ENCODE results near the gene GHRHR.

The GHRHR gene

DNA sequence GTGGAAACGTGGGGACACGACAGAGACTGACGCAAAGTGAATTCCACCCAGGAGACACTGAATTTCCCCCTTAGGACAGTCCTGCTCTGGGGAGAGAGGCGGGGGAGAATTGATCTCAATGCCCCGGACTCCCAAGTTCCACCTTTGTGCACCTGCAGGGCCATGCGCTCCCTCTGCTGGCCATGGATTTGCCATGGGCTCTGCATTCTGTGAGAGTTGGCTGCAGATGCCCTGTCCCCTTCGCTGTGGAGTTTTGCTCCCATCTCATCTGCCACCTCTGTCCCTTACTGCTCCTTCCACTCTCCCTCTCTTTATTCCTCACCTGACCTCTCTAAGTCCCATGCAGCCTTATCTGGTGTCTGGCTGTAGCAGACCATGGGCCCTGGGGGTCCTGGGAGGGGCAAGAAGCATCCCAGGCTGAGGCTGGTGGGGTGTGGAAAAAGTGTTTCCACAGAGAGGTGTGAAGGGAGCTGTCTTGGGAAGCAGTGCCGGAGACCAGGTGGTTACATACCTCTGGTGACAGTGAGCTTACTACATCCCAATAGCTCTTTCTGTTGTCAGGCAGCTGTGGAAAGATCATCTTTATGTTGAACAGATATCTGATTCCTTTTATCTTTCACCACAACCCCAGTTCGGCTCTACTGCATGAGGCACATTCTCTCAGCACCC, 14.3 kb downstream of the GHRHR start:
- no peaks in the 10 kb centered on the region for H3K36me3 ChIP-seq (ENCODE audit: control insufficient read depth, low read length)

DNA sequence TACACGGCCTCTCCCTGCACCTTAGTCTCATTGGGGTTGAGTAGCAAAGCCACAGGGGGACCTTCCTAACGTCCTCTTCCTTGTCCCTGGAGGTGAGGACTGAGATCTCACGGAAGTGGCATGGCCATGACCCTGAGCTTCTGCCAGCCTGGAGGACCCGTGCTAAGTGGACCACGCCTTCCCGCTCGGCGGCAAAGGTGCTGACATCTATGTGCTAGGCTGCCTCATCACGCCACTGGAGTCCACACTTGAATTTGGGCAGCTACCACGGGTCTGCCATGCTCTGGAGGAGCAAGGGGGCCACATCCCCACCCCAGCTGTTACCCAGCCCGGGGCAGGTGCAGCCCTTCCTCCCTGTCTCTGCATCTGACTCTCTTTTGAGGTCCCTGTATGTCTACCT, 15.3 kb downstream of the GHRHR start:
- Histone ChIP-seq H3K9me3 (ENCODE audit: control insufficient read depth, insufficient read depth, low read length) (no peaks in the 10 kb centered on the region), H3K27me3 (ENCODE audit: control insufficient read depth, low read length) (no peaks in the 10 kb centered on the region), H3K36me3 (ENCODE audit: control insufficient read depth, low read length) (no peaks in the 10 kb centered on the region), H3F3A (ENCODE audit: control insufficient read depth, insufficient read depth) (no peaks in the 10 kb centered on the region), H3K4me2 (ENCODE audit: low read length) (no peak overlapping the region), H3K4me1 (ENCODE audit: control insufficient read depth, low read length) (peaks cover 10% of the 10 kb centered on the region), H3K4me3 (ENCODE audit: low read length) (no peak overlapping the region), H4K20me1 (ENCODE audit: control insufficient read depth, insufficient read depth, low read depth, low read length) (no peaks in the 10 kb centered on the region; the same call in 1 of the 2 replicates), H3K79me2 (ENCODE audit: control insufficient read depth, low read length) (no peaks in the 10 kb centered on the region), H3K9me2 (replicated peaks; ENCODE audit: control insufficient read depth, low read length) (no peaks in the 10 kb centered on the region), H3K27ac (ENCODE audit: low read depth, low read length) (no peak overlapping the region)
- TF ChIP-seq, protein P1, sequence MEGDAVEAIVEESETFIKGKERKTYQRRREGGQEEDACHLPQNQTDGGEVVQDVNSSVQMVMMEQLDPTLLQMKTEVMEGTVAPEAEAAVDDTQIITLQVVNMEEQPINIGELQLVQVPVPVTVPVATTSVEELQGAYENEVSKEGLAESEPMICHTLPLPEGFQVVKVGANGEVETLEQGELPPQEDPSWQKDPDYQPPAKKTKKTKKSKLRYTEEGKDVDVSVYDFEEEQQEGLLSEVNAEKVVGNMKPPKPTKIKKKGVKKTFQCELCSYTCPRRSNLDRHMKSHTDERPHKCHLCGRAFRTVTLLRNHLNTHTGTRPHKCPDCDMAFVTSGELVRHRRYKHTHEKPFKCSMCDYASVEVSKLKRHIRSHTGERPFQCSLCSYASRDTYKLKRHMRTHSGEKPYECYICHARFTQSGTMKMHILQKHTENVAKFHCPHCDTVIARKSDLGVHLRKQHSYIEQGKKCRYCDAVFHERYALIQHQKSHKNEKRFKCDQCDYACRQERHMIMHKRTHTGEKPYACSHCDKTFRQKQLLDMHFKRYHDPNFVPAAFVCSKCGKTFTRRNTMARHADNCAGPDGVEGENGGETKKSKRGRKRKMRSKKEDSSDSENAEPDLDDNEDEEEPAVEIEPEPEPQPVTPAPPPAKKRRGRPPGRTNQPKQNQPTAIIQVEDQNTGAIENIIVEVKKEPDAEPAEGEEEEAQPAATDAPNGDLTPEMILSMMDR (IDR thresholded peaks at IDR 0.05; ENCODE audit: low read depth, low read length, poor library complexity, severe bottlenecking), result no peak
- TF ChIP-seq EZH2phosphoT487 (IDR thresholded peaks at IDR 0.05; ENCODE audit: borderline replicate concordance, low read length), result no peak

More for the DNA sequence above, 14.3 kb downstream of the GHRHR start:
- no peaks in the 10 kb centered on the region for H3K79me2 ChIP-seq (ENCODE audit: control insufficient read depth, low read length)
- H3K9me2 ChIP-seq (replicated peaks; ENCODE audit: control insufficient read depth, low read length), result no peaks in the 10 kb centered on the region
- TF ChIP-seq, protein P1 (IDR thresholded peaks at IDR 0.05; ENCODE audit: low read depth, low read length, poor library complexity, severe bottlenecking), result peak; percentile 57
- no peak for TF ChIP-seq EZH2phosphoT487 (IDR thresholded peaks at IDR 0.05; ENCODE audit: borderline replicate concordance, low read length)
- H4K20me1 ChIP-seq (ENCODE audit: control insufficient read depth, insufficient read depth, low read depth, low read length), result no peaks in the 10 kb centered on the region; the same call in 1 of the 2 replicates
- H3F3A ChIP-seq (ENCODE audit: control insufficient read depth, insufficient read depth), result no peaks in the 10 kb centered on the region
- H3K9me3 ChIP-seq (ENCODE audit: control insufficient read depth, insufficient read depth, low read length), result no peaks in the 10 kb centered on the region
- H3K4me2 ChIP-seq (ENCODE audit: low read length), result no peak overlapping the region
- peaks cover 10% of the 10 kb centered on the region for H3K4me1 ChIP-seq (ENCODE audit: control insufficient read depth, low read length)
- no peaks in the 10 kb centered on the region; the same call in 1 of the 2 replicates for H3K27me3 ChIP-seq (ENCODE audit: control insufficient read depth, low read length)
- H3K27ac ChIP-seq (ENCODE audit: low read depth, low read length), result no peak overlapping the region
- no peak overlapping the region for H3K4me3 ChIP-seq (ENCODE audit: low read length)

DNA sequence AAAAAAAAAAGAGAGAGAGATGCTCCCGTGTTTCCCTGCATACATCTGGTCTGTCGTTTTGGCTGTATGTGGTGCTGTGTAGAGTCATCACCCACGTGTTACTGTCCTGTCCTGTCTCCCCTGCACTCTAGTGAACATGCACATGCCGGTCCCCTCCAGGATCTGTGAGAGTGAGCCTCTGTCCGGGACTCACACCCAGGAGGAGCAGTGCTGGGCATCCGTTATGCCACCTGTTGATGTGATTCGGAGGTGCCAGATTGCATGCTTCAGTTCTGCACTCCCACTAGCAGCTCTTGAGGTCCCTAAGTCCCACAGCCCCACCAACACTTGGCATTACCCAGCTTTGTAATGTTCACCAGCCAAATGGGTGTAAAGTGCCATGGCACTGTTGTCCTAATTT, 16.4 kb downstream of the GHRHR start:
- Histone ChIP-seq H3K9me3 (ENCODE audit: control insufficient read depth, insufficient read depth, low read length) (no peaks in the 10 kb centered on the region), H3K36me3 (ENCODE audit: control insufficient read depth, low read length) (no peaks in the 10 kb centered on the region), H3K9me2 (replicated peaks; ENCODE audit: control insufficient read depth, low read length) (no peaks in the 10 kb centered on the region), H3K4me1 (ENCODE audit: control insufficient read depth, low read length) (no peaks in the 10 kb centered on the region), H3K4me3 (ENCODE audit: low read length) (no peak overlapping the region), H4K20me1 (ENCODE audit: control insufficient read depth, insufficient read depth, low read depth, low read length) (no peaks in the 10 kb centered on the region; the same call in 1 of the 2 replicates), H3K27ac (ENCODE audit: low read depth, low read length) (no peak overlapping the region), H3K79me2 (ENCODE audit: control insufficient read depth, low read length) (no peaks in the 10 kb centered on the region), H3K4me2 (ENCODE audit: low read length) (no peak overlapping the region), H3K27me3 (ENCODE audit: control insufficient read depth, low read length) (no peaks in the 10 kb centered on the region), H3F3A (ENCODE audit: control insufficient read depth, insufficient read depth) (no peaks in the 10 kb centered on the region)
- TF ChIP-seq, protein P1 (IDR thresholded peaks at IDR 0.05; ENCODE audit: low read depth, low read length, poor library complexity, severe bottlenecking), result no peak
- TF ChIP-seq EZH2phosphoT487 (IDR thresholded peaks at IDR 0.05; ENCODE audit: borderline replicate concordance, low read length), result no peak
